ENCODE results near the gene PRKG1.

GRCh38 chr10:52318136-52318701, 1243.9 kb downstream of the PRKG1 start:
- TF ChIP-seq POLR2A (IDR thresholded peaks at IDR 0.05) (no peak), CTCF (IDR thresholded peaks at IDR 0.05) (no peak)
